Measurements from ENCODE around the gene CATSPERD. TPM values are rescaled to one million over a fixed set of nuclear protein-coding genes. Genes with fewer than 3 reads are reported as not detected.

CATSPERD gene
- total and polyA plus RNA-seq, 12 donors: not detected

GRCh38 chr19:5705552-5705951, 14.9 kb upstream of the CATSPERD start:
- TF ChIP-seq POLR2A (IDR thresholded peaks at IDR 0.05) (no peak), CTCF (IDR thresholded peaks at IDR 0.05) (no peak)
- Histone ChIP-seq H3K27ac (peak overlapping the region in 1 of 5 donors; percentile 79), H3K27me3 (no peaks in the 10 kb centered on the region), H3K36me3 (replicated peaks in 1 of 2) (peaks cover 0 to 74% of the 10 kb centered on the region in 2 donors), H3K4me3 (no peak overlapping the region), H3K4me1 (replicated peaks in 1 of 2) (peaks cover 0 to 20% of the 10 kb centered on the region in 2 donors), H3K9me3 (replicated peaks in 1 of 3) (no peaks in the 10 kb centered on the region)
- 66 to 86% (median 84%) methylated on average over 6 to 16 of the region's 16 CpGs for WGBS, 4 donors
- peak in 2 of 7 donors; percentile 34 to 35 for DNase-seq
- intact Hi-C loops (cut with DNase I): no loop called here

GRCh38 chr19:5706876-5707573, 13.4 kb upstream of the CATSPERD start:
- Histone ChIP-seq H3K9me3 (replicated peaks in 1 of 3) (no peaks in the 10 kb centered on the region), H3K27ac (no peak overlapping the region), H3K36me3 (replicated peaks in 1 of 2) (peaks cover 0 to 83% of the 10 kb centered on the region in 2 donors), H3K4me1 (replicated peaks in 1 of 2) (peaks cover 0 to 20% of the 10 kb centered on the region in 2 donors), H3K27me3 (no peaks in the 10 kb centered on the region), H3K4me3 (no peak overlapping the region)
- WGBS, 4 donors: 91 to 93% (median 93%) methylated on average over 20 to 35 of the region's 35 CpGs
- peak in 3 of 7 donors; percentile 26 to 33 (median 28) for DNase-seq
- TF ChIP-seq POLR2A (IDR thresholded peaks at IDR 0.05): no peak
- no peak for TF ChIP-seq CTCF (IDR thresholded peaks at IDR 0.05)
- intact Hi-C loops (cut with DNase I): no loop called here

GRCh38 chr19:5707576-5708575, 12.6 kb upstream of the CATSPERD start:
- Histone ChIP-seq H3K4me3 (no peak overlapping the region), H3K27me3 (no peaks in the 10 kb centered on the region), H3K27ac (peak overlapping the region in 3 of 5 donors; percentile 75 to 85 (median 85)), H3K9me3 (replicated peaks in 1 of 3) (no peaks in the 10 kb centered on the region), H3K36me3 (replicated peaks in 1 of 2) (peaks cover 0 to 92% of the 10 kb centered on the region in 2 donors), H3K4me1 (replicated peaks in 1 of 2) (peaks cover 0 to 20% of the 10 kb centered on the region in 2 donors)
- WGBS, 4 donors: 84 to 91% (median 87%) methylated on average over 13 to 37 of the region's 37 CpGs
- intact Hi-C loops (cut with DNase I): no loop called here
- peak in 3 of 7 donors; percentile 29 to 38 (median 34) for DNase-seq
- TF ChIP-seq POLR2A (IDR thresholded peaks at IDR 0.05) (no peak), CTCF (IDR thresholded peaks at IDR 0.05) (no peak)

- WGBS, 4 donors: 89 to 97% (median 91%) methylated on average over 5 to 8 of the region's 8 CpGs
- Histone ChIP-seq H3K27ac (no peak overlapping the region), H3K4me1 (replicated peaks in 1 of 2) (peaks cover 0 to 13% of the 10 kb centered on the region in 2 donors), H3K27me3 (no peaks in the 10 kb centered on the region), H3K4me3 (no peak overlapping the region), H3K9me3 (replicated peaks in 1 of 3) (no peaks in the 10 kb centered on the region), H3K36me3 (replicated peaks in 1 of 2) (peaks cover 0 to 75% of the 10 kb centered on the region in 2 donors)
- TF ChIP-seq POLR2A (IDR thresholded peaks at IDR 0.05) (no peak), CTCF (IDR thresholded peaks at IDR 0.05) (no peak)
- intact Hi-C loops (cut with DNase I): no loop called here
- no peak for DNase-seq
Measured at GRCh38 chr19:5711025-5711424, 9.4 kb upstream of the CATSPERD start.
